ENCODE results near the gene IRAG1. TPM values are rescaled to one million over a fixed set of nuclear protein-coding genes. Genes with fewer than 3 reads are reported as not detected.

IRAG1 gene
- polyA plus RNA-seq, 1 donor from 2014 or later = 0.14 TPM

- Histone ChIP-seq H3K36me3 (ENCODE audit: insufficient read depth, low read length) (no peaks in the 10 kb centered on the region), H3K9me3 (ENCODE audit: low read length) (no peaks in the 10 kb centered on the region), H3K9ac (ENCODE audit: low read length) (no peak overlapping the region), H4K20me1 (ENCODE audit: insufficient read depth) (no peaks in the 10 kb centered on the region), H3K79me2 (replicated peaks; ENCODE audit: insufficient read depth, low read length) (no peaks in the 10 kb centered on the region), H3K9me2 (ENCODE audit: insufficient read depth, low read length) (no peaks in the 10 kb centered on the region), H3K27me3 (ENCODE audit: insufficient read depth, low read depth, low read length) (no peaks in the 10 kb centered on the region), H3K27ac (ENCODE audit: low read length) (no peak overlapping the region), H3K4me2 (ENCODE audit: low read length) (no peak overlapping the region), H3F3A (ENCODE audit: insufficient read depth, low read length, poor library complexity, severe bottlenecking) (no peaks in the 10 kb centered on the region), H2AFZ (ENCODE audit: low read depth, low read length) (no peak overlapping the region), H3K4me3 (ENCODE audit: low read length) (no peak overlapping the region)
- no peak for TF ChIP-seq CTCF (IDR thresholded peaks at IDR 0.05; ENCODE audit: poor library complexity, severe bottlenecking)
- TF ChIP-seq MXI1 (conservative IDR thresholded peaks at IDR 0.05; ENCODE audit: poor library complexity, severe bottlenecking) = no peak
- TF ChIP-seq POLR2AphosphoS5 (IDR thresholded peaks at IDR 0.05) = no peak
- no peak for TF ChIP-seq RAD21 (conservative IDR thresholded peaks at IDR 0.05)
- TF ChIP-seq REST (IDR thresholded peaks at IDR 0.05; ENCODE audit: borderline replicate concordance) = no peak
- no peak for TF ChIP-seq EZH2 (IDR thresholded peaks at IDR 0.05; ENCODE audit: borderline replicate concordance, insufficient read depth, low read length, poor library complexity, severe bottlenecking)
- no peak for TF ChIP-seq EP300 (conservative IDR thresholded peaks at IDR 0.05; ENCODE audit: poor library complexity, severe bottlenecking)
- no peak for TF ChIP-seq SMC3 (conservative IDR thresholded peaks at IDR 0.05; ENCODE audit: poor library complexity)
- no peak for TF ChIP-seq TAF1 (IDR thresholded peaks at IDR 0.05; ENCODE audit: low read depth)
Observed at GRCh38 chr11:10699072-10699471, 5.5 kb upstream of the IRAG1 start.

- H4K20me1 ChIP-seq (ENCODE audit: insufficient read depth) = no peaks in the 10 kb centered on the region
- H3K36me3 ChIP-seq (ENCODE audit: insufficient read depth, low read length) = no peaks in the 10 kb centered on the region
- no peaks in the 10 kb centered on the region for H3K9me3 ChIP-seq (ENCODE audit: low read length)
- H3K4me3 ChIP-seq (ENCODE audit: low read length) = no peak overlapping the region
- no peaks in the 10 kb centered on the region for H3F3A ChIP-seq (ENCODE audit: insufficient read depth, low read length, poor library complexity, severe bottlenecking)
- H3K4me2 ChIP-seq (ENCODE audit: low read length) = no peak overlapping the region
- no peak overlapping the region for H3K27ac ChIP-seq (ENCODE audit: low read length)
- TF ChIP-seq EP300 (conservative IDR thresholded peaks at IDR 0.05; ENCODE audit: poor library complexity, severe bottlenecking) (no peak), EZH2 (IDR thresholded peaks at IDR 0.05; ENCODE audit: borderline replicate concordance, insufficient read depth, low read length, poor library complexity, severe bottlenecking) (no peak), TAF1 (IDR thresholded peaks at IDR 0.05; ENCODE audit: low read depth) (no peak), MXI1 (conservative IDR thresholded peaks at IDR 0.05; ENCODE audit: poor library complexity, severe bottlenecking) (no peak), REST (IDR thresholded peaks at IDR 0.05; ENCODE audit: borderline replicate concordance) (no peak), POLR2AphosphoS5 (IDR thresholded peaks at IDR 0.05) (no peak), RAD21 (conservative IDR thresholded peaks at IDR 0.05) (no peak), SMC3 (conservative IDR thresholded peaks at IDR 0.05; ENCODE audit: poor library complexity) (no peak), CTCF (IDR thresholded peaks at IDR 0.05; ENCODE audit: poor library complexity, severe bottlenecking) (no peak)
- H3K9me2 ChIP-seq (ENCODE audit: insufficient read depth, low read length) = no peaks in the 10 kb centered on the region
- no peaks in the 10 kb centered on the region for H3K27me3 ChIP-seq (ENCODE audit: insufficient read depth, low read depth, low read length)
- H2AFZ ChIP-seq (ENCODE audit: low read depth, low read length) = no peak overlapping the region
- H3K79me2 ChIP-seq (replicated peaks; ENCODE audit: insufficient read depth, low read length) = no peaks in the 10 kb centered on the region
- no peak overlapping the region for H3K9ac ChIP-seq (ENCODE audit: low read length)
Observed at GRCh38 chr11:10697323-10697620, 3.7 kb upstream of the IRAG1 start.

All from neural cell (in vitro differentiated cells).